Measurements from ENCODE around the gene HELZ. TPM values are rescaled to one million over a fixed set of nuclear protein-coding genes. Genes with fewer than 3 reads are reported as not detected.

Gene HELZ
- total and polyA plus RNA-seq, 2 donors (not counting 3 experiments of a cell fraction or from before 2014, with no cell fraction given), result 8.0 to 47.3 TPM

- H4K20me1 ChIP-seq (replicated peaks; ENCODE audit: control insufficient read depth, extremely low read depth, insufficient read depth, low read length), result no peaks in the 10 kb centered on the region
- H3K4me3 ChIP-seq (replicated peaks in 1 of 3; ENCODE audit: insufficient read depth in 1 of 3, low read depth in 1 of 3, low read length in 3 of 3), result no peak overlapping the region
- no peak for TF ChIP-seq MYC (IDR thresholded peaks at IDR 0.05; ENCODE audit: low read depth, low read length)
- TF ChIP-seq POLR2A (IDR thresholded peaks at IDR 0.05; ENCODE audit: low read depth, low read length), result no peak
- DNase-seq (ENCODE audit: low read depth, low spot score), result no peak
- no peaks in the 10 kb centered on the region for H3K79me2 ChIP-seq (ENCODE audit: control insufficient read depth, insufficient read depth, low read length)
- ChIA-PET POLR2A (no interaction called here), CTCF (interaction anchor here (0.5 kb wide), 1 partner anchor 166 kb away, joined by 3 read pairs; no protein-coding TSS in a partner anchor)
- no peaks in the 10 kb centered on the region for H3K4me1 ChIP-seq (ENCODE audit: control insufficient read depth, extremely low read depth, insufficient read depth, low read length)
- H3K9ac ChIP-seq (replicated peaks; ENCODE audit: extremely low read depth, insufficient read depth, low read length), result no peak overlapping the region
- no peak overlapping the region for H3K4me2 ChIP-seq (ENCODE audit: insufficient read depth, low read length)
- no TSS peak for BruUV-seq (replicated peaks)
- H3K9me1 ChIP-seq (replicated peaks; ENCODE audit: control insufficient read depth, extremely low read depth, insufficient read depth, low read length), result no peaks in the 10 kb centered on the region
- no peaks in the 10 kb centered on the region for H3K27me3 ChIP-seq (ENCODE audit: control insufficient read depth in 2 of 2, insufficient read depth in 2 of 2, low read length in 2 of 2)
- H3K9me3 ChIP-seq (replicated peaks; ENCODE audit: control insufficient read depth, insufficient read depth, low read length), result no peaks in the 10 kb centered on the region
- FAIRE-seq, result no peak
- H2AFZ ChIP-seq (ENCODE audit: low read depth, low read length), result no peak overlapping the region
- intact Hi-C loops (cut with micrococcal nuclease) (no loop called here), dilution Hi-C loops (cut with MboI; ENCODE audit: extremely low pct_ligation_motif_present, low sequenced_read_pairs) (no loop called here)
- peaks cover 5 to 8% of the 10 kb centered on the region in 2 experiments for H3K36me3 ChIP-seq (ENCODE audit: control insufficient read depth in 2 of 2, extremely low read depth in 1 of 2, insufficient read depth in 2 of 2, low read length in 2 of 2)
- H3K27ac ChIP-seq (ENCODE audit: insufficient read depth, low read depth, low read length), result no peak overlapping the region
Measured at GRCh38 chr17:67174190-67174589, 70.8 kb downstream of the HELZ start.

- Histone ChIP-seq H3K9ac (replicated peaks; ENCODE audit: extremely low read depth, insufficient read depth, low read length) (no peak overlapping the region), H3K4me2 (ENCODE audit: insufficient read depth, low read length) (no peak overlapping the region), H3K36me3 (ENCODE audit: control insufficient read depth in 2 of 2, extremely low read depth in 1 of 2, insufficient read depth in 2 of 2, low read length in 2 of 2) (peaks cover 0 to 5% of the 10 kb centered on the region in 2 experiments), H3K9me1 (replicated peaks; ENCODE audit: control insufficient read depth, extremely low read depth, insufficient read depth, low read length) (no peaks in the 10 kb centered on the region), H3K4me1 (ENCODE audit: control insufficient read depth, extremely low read depth, insufficient read depth, low read length) (no peaks in the 10 kb centered on the region), H3K4me3 (replicated peaks in 1 of 3; ENCODE audit: insufficient read depth in 1 of 3, low read depth in 1 of 3, low read length in 3 of 3) (no peak overlapping the region), H2AFZ (ENCODE audit: low read depth, low read length) (no peak overlapping the region), H4K20me1 (replicated peaks; ENCODE audit: control insufficient read depth, extremely low read depth, insufficient read depth, low read length) (no peaks in the 10 kb centered on the region), H3K79me2 (ENCODE audit: control insufficient read depth, insufficient read depth, low read length) (no peaks in the 10 kb centered on the region), H3K9me3 (replicated peaks; ENCODE audit: control insufficient read depth, insufficient read depth, low read length) (no peaks in the 10 kb centered on the region), H3K27me3 (ENCODE audit: control insufficient read depth in 2 of 2, insufficient read depth in 2 of 2, low read length in 2 of 2) (no peaks in the 10 kb centered on the region), H3K27ac (ENCODE audit: insufficient read depth, low read depth, low read length) (no peak overlapping the region)
- peak; percentile 13 for DNase-seq (ENCODE audit: low read depth, low spot score)
- CTCF ChIA-PET, result no interaction called here
- no TSS peak for BruUV-seq (replicated peaks)
- FAIRE-seq, result peak; percentile 48
- dilution Hi-C loops (cut with MboI; ENCODE audit: extremely low pct_ligation_motif_present, low sequenced_read_pairs), result no loop called here
- POLR2A ChIA-PET, result no interaction called here
- no peak for TF ChIP-seq GATA2 (IDR thresholded peaks at IDR 0.05; ENCODE audit: insufficient read depth, insufficient read length, low read depth, low read length)
- intact Hi-C loops (cut with micrococcal nuclease), result no loop called here
Measured at GRCh38 chr17:67171560-67171959, 73.4 kb downstream of the HELZ start.
